ENCODE measurements around the gene CLNS1A. TPM values are rescaled to one million over a fixed set of nuclear protein-coding genes. Genes with fewer than 3 reads are reported as not detected.

Gene CLNS1A
- total RNA-seq, 1 experiment from 2014 or later, result 71.7 TPM

Other genes with a start within 250 kb of the CLNS1A start
- gene PAK1, start 163.7 kb downstream of the CLNS1A start, total RNA-seq (2014; rRNA removed; shearing (Covaris generic)), result 14.4 and 15.9 TPM in 2 replicates
- gene AQP11, start 47.8 kb downstream of the CLNS1A start, total RNA-seq (2014; rRNA removed; shearing (Covaris generic)), result 0.18 TPM in 1 of 2 replicates, not detected in the other
- gene RSF1, start 182.9 kb upstream of the CLNS1A start, total RNA-seq (2014; rRNA removed; shearing (Covaris generic)), result 9.5 and 10.6 TPM in 2 replicates
- 34.5 and 52.8 TPM in 2 replicates for gene AAMDC, start 183.3 kb upstream of the CLNS1A start, total RNA-seq (2014; rRNA removed; shearing (Covaris generic))

Data from SJSA1 (cell line).